Endodermal cell (in vitro differentiated cells): ENCODE results near the gene IQCN. TPM values are rescaled to one million over a fixed set of nuclear protein-coding genes. Genes with fewer than 3 reads are reported as not detected.

Source experiments
- DNase-seq: peaks from one replicate; pipeline ENCODE4 v3.0.0-alpha.2; 2017
- H3K27ac ChIP-seq: 2 replicates; pipeline ENCODE4 v1.5.1; 2013; ENCODE audit warnings: mild to moderate bottlenecking, low read depth, low read length, moderate library complexity
- H3K27me3 ChIP-seq: 2 replicates; pipeline ENCODE4 v1.6.1; 2013; ENCODE audit warnings: mild to moderate bottlenecking, low read length, moderate library complexity; ENCODE audit not compliant: insufficient read depth, control insufficient read depth, poor library complexity, severe bottlenecking
- H3K36me3 ChIP-seq: 2 replicates; pipeline ENCODE4 v1.7.0; 2013; ENCODE audit warnings: mild to moderate bottlenecking, low read length, moderate library complexity; ENCODE audit not compliant: control insufficient read depth, insufficient read depth
- H3K4me1 ChIP-seq: one replicate; pipeline ENCODE4 v1.7.0; 2013; ENCODE audit warnings: low read length; ENCODE audit not compliant: control insufficient read depth, insufficient read depth
- H3K4me3 ChIP-seq: 2 replicates; pipeline ENCODE4 v1.5.1; 2013; ENCODE audit warnings: mild to moderate bottlenecking, low read length, moderate library complexity
- H3K9ac ChIP-seq: 2 replicates; pipeline ENCODE4 v1.6.1; 2013; ENCODE audit warnings: mild to moderate bottlenecking, low read length, moderate library complexity; ENCODE audit not compliant: poor library complexity, severe bottlenecking; ENCODE audit errors: extremely low read depth
- H3K9me3 ChIP-seq: 2 replicates; pipeline ENCODE4 v1.6.1; 2013; ENCODE audit warnings: mild to moderate bottlenecking, low read length, moderate library complexity; ENCODE audit not compliant: control insufficient read depth
- H3K27ac Mint-ChIP-seq: 2 replicates; pipeline ENCODE4 v1.8.0; 2020; ENCODE audit warnings: mixed read lengths
- H3K27me3 Mint-ChIP-seq: 2 replicates; pipeline ENCODE4 v1.8.0; 2021; ENCODE audit warnings: mild to moderate bottlenecking, mixed read lengths; ENCODE audit not compliant: insufficient read depth
- H3K36me3 Mint-ChIP-seq: 2 replicates; pipeline ENCODE4 v1.8.0; 2020; ENCODE audit warnings: low read depth, mixed read lengths
- H3K4me1 Mint-ChIP-seq: 2 replicates; pipeline ENCODE4 v1.8.0; 2020; ENCODE audit warnings: mixed read lengths
- H3K4me3 Mint-ChIP-seq: 2 replicates; pipeline ENCODE4 v1.8.0; 2020; ENCODE audit warnings: mild to moderate bottlenecking, moderate library complexity, mixed read lengths
- H3K9me3 Mint-ChIP-seq: 2 replicates; pipeline ENCODE4 v1.8.0; 2020; ENCODE audit warnings: mild to moderate bottlenecking, mixed read lengths
- CTCF ChIP-seq: fragments of 200-600 bp; sonication (generic); conservative IDR thresholded peaks from 2 replicates; pipeline ENCODE4 v1.5.0; 2021; ENCODE audit warnings: antibody characterized with exemption, mild to moderate bottlenecking
- WGBS, 2 experiments: methylation state at CpG; one replicate each; pipeline versions ENCODE4 v1.1.5 to v1.1.7; 2013; ENCODE audit warnings: missing lambda C conversion rate in 2 of 2, mixed read lengths in 1 of 2; ENCODE audit not compliant: insufficient coverage in 1 of 2, insufficient read length in 1 of 2; 5-methylcytosine and 5-hydroxymethylcytosine counted together
- total RNA-seq, 2 donors: library from RNA; stranded (reverse); fragmentation: NEBNext Ultra II Directional in 1 of 2; extraction: Animal tissue kit (Norgen Biotek cat#: 25700) in 1 of 2; gene quantifications; 2 replicates in 1 of 2; 3 replicates in 1 of 2; pipeline ENCODE4 v1.2.1, GENCODE V29; 2021

The IQCN gene
- total RNA-seq, 2 donors from 2014 or later = 2.4 to 3.3 TPM

- no peak for DNase-seq
- Histone ChIP-seq H3K4me3 (no peak overlapping the region), H3K36me3 (peaks cover 59% of the 10 kb centered on the region), H3K4me1 (no peaks in the 10 kb centered on the region), H3K27me3 (no peaks in the 10 kb centered on the region), H3K9ac (no peak overlapping the region), H3K27ac (no peak overlapping the region), H3K9me3 (no peaks in the 10 kb centered on the region)
- peaks cover 51% of the 10 kb centered on the region for H3K36me3 Mint-ChIP-seq
- no peak for TF ChIP-seq CTCF
- H3K27ac Mint-ChIP-seq = no peak overlapping the region
- no peaks in the 10 kb centered on the region for H3K9me3 Mint-ChIP-seq
- H3K4me3 Mint-ChIP-seq = no peak overlapping the region
- peaks cover 11% of the 10 kb centered on the region for H3K4me1 Mint-ChIP-seq
- 95% methylated on average over 3 to 11 of the region's 11 CpGs for WGBS, 2 experiments
- no peaks in the 10 kb centered on the region for H3K27me3 Mint-ChIP-seq
These were observed 37.9 kb upstream of the IQCN start for GRCh38 chr19:18312092-18312534.

- peaks cover 62% of the 10 kb centered on the region for H3K36me3 ChIP-seq
- Mint-ChIP-seq H3K27ac (no peak overlapping the region), H3K4me3 (no peak overlapping the region), H3K36me3 (peaks cover 57% of the 10 kb centered on the region), H3K4me1 (peaks cover 11% of the 10 kb centered on the region), H3K9me3 (no peaks in the 10 kb centered on the region), H3K27me3 (no peaks in the 10 kb centered on the region)
- TF ChIP-seq CTCF = no peak
- no peaks in the 10 kb centered on the region for H3K27me3 ChIP-seq
- no peak overlapping the region for H3K4me3 ChIP-seq
- DNase-seq = no peak
- no peak overlapping the region for H3K27ac ChIP-seq
- no peak overlapping the region for H3K9ac ChIP-seq
- H3K4me1 ChIP-seq = no peaks in the 10 kb centered on the region
- no peaks in the 10 kb centered on the region for H3K9me3 ChIP-seq
- 91 to 92% methylated on average over 17 to 22 of the region's 22 CpGs for WGBS, 2 experiments
These were observed 37.3 kb upstream of the IQCN start for GRCh38 chr19:18311502-18312091.

- Mint-ChIP-seq H3K27ac (peak overlapping the region; percentile 58), H3K4me3 (no peak overlapping the region), H3K36me3 (peaks cover 58% of the 10 kb centered on the region), H3K4me1 (peaks cover 6% of the 10 kb centered on the region), H3K9me3 (no peaks in the 10 kb centered on the region), H3K27me3 (no peaks in the 10 kb centered on the region)
- DNase-seq = no peak
- H3K9ac ChIP-seq = no peak overlapping the region
- no peak overlapping the region for H3K27ac ChIP-seq
- no peaks in the 10 kb centered on the region for H3K27me3 ChIP-seq
- no peaks in the 10 kb centered on the region for H3K9me3 ChIP-seq
- peaks cover 67% of the 10 kb centered on the region for H3K36me3 ChIP-seq
- H3K4me3 ChIP-seq = no peak overlapping the region
- TF ChIP-seq CTCF = no peak
- 94 to 98% methylated on average over 8 to 13 of the region's 13 CpGs for WGBS, 2 experiments
- H3K4me1 ChIP-seq = no peaks in the 10 kb centered on the region
These were observed 36.7 kb upstream of the IQCN start for GRCh38 chr19:18310966-18311365.
